NCI-H146 treated with DMSO at 0.1 percent for 48 hours (cell line): ENCODE data around the gene SLC6A20.
"Not testable (repeated sequence)": the region's sequence is repeated elsewhere in the genome, so short reads cannot be mapped to it uniquely, and the experiment has no call there.

ENCODE experiments used
- DNase-seq: peaks from one replicate; lab custom pipeline; 2025; ENCODE audit not compliant: unreplicated experiment; lab: John Stamatoyannopoulos, UW

SLC6A20 gene

DNA sequence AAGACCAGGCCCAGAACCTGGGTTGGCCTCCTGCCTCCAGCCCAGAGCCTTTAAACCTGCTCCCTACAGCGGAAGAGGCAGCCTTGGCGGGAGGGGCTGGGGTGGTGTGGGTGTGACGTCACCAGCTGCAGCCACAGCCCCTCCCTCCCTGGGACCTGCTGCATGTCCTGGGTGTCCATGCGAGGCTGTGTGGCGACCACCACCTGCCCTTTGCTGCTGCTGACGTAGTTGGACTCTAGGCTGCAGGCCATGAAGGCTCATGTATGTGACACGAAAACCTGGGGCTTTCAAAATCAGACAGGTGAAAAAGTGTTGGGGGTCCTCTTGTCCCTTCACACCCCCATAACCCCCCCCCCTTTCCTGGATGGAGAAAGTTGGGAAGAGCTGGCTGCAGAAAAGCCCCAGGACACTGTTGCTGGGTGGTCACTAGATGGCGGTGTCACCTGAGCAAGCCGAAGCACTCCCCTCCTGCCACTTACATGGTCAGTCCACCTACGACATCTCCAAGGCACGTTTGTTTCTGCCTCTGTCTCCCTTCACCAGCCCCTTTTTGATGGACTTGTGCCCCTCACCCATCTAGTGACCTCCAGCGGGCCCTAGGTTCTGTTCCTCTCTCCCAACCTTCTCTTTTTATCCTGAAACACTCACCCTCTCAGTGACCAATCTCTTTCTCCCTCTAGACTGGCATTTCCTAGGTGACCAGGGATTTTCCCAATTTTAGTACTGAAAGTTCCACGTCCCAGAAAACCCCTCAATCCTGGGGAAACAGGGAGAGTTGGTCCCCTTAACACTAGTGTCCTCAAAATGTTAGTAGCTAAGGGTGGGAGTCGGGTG, 35.2 kb downstream of the SLC6A20 start:
- peak; percentile 20 for DNase-seq

GRCh38 chr3:45759851-45760250, 36.5 kb downstream of the SLC6A20 start:
- no peak for DNase-seq

DNA sequence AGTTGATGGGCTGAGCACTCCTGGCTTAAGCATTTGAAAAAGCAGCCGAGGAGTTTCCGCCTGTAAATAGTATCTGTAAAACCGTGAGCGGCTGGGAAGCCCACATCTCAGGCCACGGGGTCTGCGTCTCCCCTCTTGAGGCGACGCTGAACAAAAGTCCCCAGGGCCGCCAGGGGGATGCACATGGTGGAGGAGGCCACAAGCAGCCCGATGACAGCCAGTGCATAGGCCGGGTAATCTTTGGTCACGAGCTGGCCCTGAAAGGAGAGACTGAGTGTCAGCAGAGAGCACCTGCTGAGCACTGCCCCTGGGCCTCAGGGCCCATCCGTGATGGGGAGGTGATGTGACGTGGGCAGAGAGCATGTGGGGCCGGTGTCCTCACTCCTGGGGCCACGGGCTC, 37.5 kb downstream of the SLC6A20 start:
- no peak for DNase-seq

DNA sequence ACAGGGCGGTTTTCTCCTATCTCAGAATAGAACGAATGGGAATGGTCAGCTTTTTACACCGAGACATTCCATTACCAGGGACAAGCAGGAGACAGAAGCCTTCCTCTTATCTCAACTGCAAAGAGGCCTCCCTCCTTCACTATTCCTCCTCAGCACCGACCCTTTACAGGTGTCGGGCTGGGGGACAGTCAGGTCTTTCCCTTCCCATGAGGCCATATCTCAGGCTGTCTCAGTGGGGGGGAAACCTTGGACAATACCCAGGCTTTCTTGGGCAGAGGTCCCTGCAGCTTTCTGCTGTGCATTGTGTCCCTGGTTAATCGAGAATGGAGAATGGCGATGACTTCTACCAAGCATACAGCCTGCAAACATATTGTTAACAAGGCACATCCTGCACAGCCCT, 39.2 kb downstream of the SLC6A20 start:
- not testable (repeated sequence) for DNase-seq

- no peak for DNase-seq
Measured at GRCh38 chr3:45756055-45756454, 40.3 kb downstream of the SLC6A20 start.

DNA sequence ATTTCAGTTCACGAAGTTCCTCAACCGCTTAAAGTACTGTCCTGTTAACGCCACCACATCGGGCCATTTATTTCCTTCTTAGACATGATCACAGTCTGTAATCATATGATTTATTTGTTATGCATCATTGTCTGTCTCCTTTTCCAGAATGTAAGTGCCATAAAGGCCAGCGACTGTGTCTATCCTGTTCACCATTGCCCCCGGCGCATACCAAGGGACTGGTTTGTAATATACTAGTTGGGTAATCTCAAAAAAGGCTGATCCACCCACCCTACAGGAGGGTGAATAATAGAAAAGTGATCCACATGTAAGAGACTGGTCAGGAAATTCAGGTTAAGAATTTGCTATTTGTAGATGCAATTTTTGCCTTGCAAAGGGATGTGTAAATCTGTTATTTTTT, 41.9 kb downstream of the SLC6A20 start:
- DNase-seq: no peak

DNA sequence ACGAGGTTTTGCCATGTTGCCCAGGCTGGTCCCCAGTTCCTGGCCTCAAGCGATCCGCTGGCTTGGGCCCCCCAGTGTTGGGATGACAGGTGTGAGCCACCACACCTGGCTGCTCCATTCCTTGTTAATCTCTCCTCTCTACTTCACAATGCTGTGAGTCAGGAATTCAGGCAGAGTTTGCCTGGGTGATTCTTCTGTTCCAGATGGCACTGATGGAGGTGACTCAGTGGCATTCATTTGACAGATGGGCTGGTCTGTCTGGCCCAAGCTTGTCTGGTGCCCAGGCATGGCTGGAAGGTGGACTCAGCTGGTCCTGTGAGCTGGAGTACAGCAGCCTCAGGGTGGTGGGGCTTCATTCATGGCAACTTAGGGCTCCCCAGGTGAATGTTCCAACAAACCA, 43.2 kb downstream of the SLC6A20 start:
- no peak for DNase-seq

DNA sequence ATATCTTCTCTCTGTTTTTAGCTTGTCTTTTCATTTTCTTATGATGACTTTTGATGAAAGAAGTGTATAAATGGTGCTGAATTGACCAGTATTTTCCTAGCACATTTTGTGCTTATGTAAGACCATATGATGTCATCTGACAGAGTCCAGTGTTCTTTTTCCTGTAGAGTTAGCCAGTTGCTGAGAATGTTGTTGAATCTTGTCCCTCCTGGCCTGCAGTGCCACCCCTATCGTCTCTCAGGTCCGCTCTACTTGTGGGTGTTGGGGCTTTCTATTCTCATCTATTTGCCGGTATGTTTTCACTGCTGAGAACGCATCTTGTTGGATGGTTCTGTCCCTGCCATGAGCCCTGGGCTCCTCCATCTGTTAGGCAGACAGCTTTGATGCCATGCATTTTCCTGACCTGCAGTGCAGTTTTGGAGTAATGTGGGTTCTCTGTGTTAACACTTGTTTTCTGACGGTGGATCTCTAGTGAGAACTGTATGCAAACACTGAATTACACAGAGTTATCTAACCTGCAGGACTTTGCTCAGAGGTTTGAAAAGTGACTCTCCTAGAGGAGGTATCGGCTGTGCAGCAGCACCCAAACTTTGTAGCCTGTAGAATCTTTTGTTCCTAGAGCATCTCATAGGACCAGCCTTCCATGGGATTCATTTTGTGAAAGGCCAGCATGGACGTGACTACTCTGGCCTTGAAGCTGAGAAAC, 44.6 kb downstream of the SLC6A20 start:
- no peak for DNase-seq

DNA sequence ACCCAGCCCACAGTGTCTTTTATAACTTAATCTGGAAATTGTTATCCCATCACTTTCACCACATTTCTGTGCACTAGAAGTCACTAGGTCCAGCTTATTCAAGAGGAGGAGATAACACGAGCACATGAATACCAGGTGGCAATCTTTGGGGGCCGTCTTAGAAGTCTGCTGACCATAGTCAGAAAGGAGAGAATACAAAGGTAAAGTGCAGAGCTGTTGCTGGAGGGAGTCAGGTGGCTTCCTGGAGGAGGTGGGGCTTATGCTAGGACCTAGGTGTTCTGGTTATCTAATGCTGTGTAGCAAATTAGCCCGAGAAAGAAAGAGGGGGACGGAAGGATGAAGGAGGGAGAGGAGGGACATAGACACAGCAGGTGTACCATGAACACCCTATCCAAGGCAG, 46.5 kb downstream of the SLC6A20 start:
- no peak for DNase-seq

DNA sequence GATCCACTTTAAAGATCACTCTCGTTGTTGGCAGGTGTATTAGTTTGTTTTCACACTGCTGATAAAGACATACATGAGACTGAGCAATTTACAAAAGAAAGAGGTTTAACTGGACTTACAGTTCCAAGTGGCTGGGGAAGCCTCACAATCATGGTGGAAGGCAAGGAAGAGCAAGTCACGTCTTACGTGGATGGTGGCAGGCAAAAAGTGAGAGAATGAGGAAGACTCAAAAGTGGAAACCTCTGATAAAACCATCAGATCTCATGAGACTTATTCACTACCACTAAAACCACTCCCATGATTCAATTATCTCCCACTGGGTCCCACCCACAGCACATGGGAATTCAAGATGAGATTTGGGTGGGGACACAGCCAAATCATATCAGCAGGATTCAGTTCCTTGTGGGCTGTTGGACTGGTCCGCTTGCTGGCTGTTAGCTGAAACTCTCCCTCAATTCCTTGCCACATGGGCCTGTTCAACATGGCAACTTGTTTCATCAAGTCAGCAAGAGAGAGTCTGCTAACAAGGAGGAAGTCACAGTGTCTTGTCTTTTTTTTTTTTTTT, 47.2 kb downstream of the SLC6A20 start:
- not testable (repeated sequence) for DNase-seq

- no peak for DNase-seq
Measured at GRCh38 chr3:45748068-45748467, 48.3 kb downstream of the SLC6A20 start.

DNA sequence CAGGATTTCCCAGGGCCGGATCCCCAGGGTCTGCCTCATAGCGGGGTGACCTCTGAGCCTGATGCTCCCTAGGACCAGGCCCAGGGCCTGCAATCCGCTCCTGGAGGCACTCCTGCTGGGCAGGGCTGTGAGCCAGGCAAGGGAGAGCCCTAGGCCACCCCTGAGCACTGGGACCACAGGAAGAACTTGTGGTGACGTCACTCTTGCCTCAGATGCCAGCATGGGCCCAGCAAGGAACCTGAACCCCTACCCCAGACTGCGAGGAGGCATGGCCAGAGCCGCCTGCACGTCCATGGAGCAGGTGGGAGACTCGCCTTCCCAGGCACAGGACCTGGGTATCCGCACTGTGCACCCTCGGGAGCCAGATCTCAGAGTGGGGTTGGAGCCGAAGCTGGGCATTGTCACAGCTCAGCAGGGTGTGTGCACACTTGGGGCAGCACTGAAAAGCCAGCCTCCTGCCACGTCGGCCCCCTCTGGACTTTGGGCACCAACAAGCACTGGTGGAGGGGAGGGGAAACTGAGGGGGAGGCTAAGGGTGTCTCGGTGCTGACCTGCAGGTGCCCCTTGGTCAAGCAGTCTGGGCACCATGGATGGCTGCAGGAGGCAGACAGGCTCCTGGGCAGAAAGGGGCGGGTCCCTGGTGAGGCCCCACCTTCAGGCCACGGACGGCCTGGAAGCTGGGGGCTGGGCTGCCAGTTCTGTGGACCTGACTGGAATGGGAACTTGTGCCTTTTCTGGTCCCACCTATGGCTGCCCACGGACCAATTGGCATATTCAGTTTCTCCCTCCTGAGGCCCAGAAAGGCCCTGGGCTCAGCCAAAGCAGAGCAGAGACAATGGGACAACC, 49.3 kb downstream of the SLC6A20 start:
- no peak for DNase-seq

GRCh38 chr3:45746165-45746776, 50.1 kb downstream of the SLC6A20 start:
- DNase-seq: no peak

- DNase-seq: no peak
Measured at GRCh38 chr3:45742461-45743089, 53.8 kb downstream of the SLC6A20 start.

- no peak for DNase-seq
Measured at GRCh38 chr3:45741742-45742460, 54.4 kb downstream of the SLC6A20 start.

GRCh38 chr3:45741247-45741646, 55.1 kb downstream of the SLC6A20 start:
- DNase-seq: no peak

DNA sequence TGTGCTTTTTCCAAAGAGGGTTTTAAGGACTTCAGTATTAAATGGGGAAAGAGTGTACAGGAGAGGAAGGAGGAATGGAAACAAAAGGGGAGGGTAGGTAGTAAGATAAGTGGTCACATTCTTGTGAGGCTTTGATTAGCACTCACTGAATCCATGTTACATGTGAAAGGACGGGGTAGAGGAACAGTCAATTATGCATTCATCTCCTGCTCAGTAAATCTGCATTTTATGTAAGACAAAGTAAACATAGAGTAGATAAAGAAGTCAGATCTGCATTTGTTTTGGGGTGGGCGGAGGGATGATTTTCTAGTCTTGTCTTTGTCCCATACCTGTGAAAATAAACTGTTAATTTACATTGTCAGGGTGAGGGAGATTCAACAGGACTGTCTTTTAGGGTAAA, 56.3 kb downstream of the SLC6A20 start:
- no peak for DNase-seq

GRCh38 chr3:45737234-45737633, 59.1 kb downstream of the SLC6A20 start:
- DNase-seq: no peak

GRCh38 chr3:45736707-45737106, 59.6 kb downstream of the SLC6A20 start:
- DNase-seq: no peak
